HG03558 (cell line): ENCODE measurements around the gene GPER1.

Experiments used
- ATAC-seq: cut with Tn5 transposase; IDR thresholded peaks from one replicate; pipeline ENCODE4 v1.9.1; 2021; ENCODE audit warnings: moderate number of reproducible peaks; ENCODE audit not compliant: unreplicated experiment; ENCODE audit errors: extremely low read depth

The GPER1 gene

DNA sequence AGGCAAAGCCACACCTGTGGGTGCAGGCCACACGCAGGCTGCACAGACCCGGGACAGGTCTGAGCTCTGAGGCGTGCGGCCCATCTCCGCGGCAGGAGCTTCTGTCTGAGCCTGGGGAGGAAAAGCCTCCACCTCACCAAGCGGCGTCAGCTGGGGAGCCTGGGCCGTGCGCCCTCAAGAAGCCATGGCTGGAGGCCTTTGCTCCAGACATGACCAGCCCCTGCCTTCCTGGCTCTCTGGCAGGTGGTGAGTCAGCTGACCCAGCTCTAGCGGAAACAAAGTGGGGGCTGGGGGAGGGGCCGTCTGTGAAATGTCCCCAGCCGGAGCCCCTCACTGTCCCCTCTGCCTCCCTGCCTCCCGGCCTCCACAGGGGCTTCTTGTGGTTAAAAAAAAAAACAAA is 12.5 kb downstream of the GPER1 start:
- no peak for ATAC-seq

DNA sequence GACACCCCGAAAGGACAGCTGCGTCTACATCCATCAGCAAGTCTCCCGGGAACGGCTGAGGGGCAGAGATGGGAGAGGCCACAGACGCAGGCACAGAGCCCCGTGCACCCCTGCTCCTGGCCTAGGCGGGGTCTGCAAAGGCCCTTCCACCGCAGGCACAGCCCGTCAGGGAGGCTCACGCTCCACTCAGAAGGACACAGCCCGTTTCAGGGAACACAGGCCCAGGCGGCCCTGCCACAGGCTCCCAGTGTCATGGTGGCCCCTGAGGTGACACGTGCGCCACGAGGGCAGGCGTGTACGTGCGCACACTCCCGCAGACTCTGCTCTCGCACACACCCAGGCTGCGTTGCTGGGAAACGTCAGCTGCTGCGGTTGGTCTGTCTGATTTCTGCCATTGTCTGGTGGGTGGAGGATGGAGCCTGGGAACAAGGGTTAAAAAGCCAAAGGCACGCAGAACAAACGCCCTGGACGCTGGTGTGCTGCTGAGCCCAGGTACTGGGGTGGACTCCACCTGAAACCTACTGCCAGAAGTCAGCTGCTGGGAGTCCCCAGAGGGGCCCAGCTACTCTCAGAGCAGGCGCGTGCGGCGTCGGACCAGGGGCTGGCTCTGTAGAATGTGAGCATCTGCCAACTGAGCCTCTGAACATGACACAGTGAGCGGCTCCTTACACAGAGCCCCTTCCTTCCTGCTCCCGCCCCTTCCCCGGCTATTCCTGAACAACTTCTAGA is 13.1 kb downstream of the GPER1 start:
- ATAC-seq, result no peak

GRCh38 chr7:1101563-1102431 is 13.9 kb downstream of the GPER1 start:
- no peak for ATAC-seq

DNA sequence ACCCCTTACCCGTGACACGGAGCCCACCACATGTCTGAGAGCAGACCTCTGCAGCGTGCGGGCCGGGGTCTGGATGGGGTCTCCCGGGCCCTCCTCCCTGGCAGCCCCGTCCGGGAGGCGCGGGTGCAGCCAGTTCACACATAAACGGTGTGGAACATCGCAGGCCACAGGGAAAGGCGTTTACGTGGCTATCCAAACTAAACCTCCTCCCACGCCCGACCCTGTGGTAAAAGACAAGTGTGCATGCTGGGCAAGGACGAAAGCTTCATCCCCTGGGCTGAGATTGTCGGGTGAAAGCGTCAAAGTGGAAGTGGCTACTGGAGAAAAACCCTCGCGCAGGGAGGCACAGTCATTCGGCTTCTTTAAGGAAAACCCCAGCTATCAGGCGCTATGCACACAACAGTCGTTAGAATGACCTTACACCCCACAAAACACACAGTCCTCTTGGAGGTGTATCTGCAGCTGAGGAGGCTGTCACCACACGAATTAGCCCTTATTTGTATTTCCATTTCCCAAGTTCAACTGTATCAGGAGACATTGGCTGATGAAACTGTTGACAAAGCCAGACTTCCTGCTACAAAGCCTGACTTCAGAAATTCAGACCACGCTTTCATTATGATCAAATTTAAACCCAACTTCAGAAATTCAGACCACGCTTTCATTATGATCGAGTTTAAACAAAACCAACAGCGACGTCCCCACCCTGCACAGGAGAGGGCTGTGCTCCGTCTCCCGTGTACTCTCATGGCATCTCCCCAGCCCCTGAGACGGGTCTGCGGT is 15.3 kb downstream of the GPER1 start:
- ATAC-seq, result no peak

GRCh38 chr7:1103789-1104515 is 16.0 kb downstream of the GPER1 start:
- ATAC-seq, result no peak

DNA sequence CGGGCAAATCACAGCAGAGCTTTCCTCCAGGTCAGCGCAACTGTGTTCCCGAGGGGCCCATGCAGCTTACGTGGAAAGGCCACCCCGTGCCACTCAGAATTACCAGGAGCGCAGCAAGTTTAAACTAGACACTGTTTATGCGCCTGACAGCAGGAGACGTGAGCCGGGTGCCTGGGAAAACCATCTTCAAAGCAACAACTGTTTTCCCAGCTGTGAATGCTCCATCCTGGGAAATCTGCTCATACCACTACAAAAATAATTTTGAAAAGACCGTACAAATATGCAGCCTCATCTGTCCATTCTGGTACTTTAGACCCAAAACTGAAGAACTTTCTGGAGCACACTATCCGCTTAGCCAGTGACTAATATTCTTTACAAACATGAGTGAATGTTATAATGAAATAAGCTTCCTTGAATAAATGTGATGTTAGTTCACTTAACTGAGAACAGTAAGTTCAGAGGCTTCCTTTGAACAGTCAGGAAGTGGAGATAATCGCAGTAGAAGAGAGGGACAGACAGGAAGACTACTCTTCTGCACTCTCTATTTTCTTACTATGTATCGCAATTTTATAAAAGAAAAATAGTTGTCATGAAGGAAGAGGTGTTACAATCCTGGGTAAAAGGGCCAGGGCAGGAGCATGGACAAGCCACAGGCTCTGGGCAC is 16.7 kb downstream of the GPER1 start:
- no peak for ATAC-seq

- ATAC-seq, result peak; percentile 52
Observed at GRCh38 chr7:1105189-1105588, 17.3 kb downstream of the GPER1 start.

- no peak for ATAC-seq
Observed at GRCh38 chr7:1106063-1106792, 18.3 kb downstream of the GPER1 start.

DNA sequence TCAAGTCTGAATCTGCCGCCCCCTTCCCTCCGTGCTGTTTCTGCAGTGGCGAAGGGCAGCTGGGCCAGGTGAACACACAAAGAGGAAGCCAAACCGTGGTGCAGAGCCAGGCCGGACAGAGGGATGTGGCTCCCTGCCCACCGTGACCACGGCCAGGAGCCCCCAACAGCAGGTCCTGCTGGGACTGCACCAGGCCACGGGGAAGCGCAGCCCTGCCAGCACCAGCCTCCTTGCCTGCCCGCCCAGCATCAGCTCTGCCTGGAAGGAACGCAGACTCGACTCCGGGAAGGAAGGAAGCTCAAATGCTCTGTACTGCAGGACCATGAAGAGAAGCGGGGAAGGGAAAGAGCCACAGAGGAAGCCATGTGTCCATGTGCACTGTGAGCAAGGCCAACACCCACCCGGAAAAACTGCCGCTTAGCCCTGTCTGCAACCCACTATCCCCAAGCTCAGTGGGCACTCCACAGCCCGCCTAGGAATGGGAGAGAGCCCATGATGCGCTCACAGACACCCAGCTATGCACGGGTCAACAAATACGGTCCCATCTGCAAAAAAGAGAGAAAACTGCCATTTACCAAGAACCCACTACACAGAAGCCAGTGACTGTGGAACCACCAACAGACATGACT is 19.0 kb downstream of the GPER1 start:
- ATAC-seq, result no peak

DNA sequence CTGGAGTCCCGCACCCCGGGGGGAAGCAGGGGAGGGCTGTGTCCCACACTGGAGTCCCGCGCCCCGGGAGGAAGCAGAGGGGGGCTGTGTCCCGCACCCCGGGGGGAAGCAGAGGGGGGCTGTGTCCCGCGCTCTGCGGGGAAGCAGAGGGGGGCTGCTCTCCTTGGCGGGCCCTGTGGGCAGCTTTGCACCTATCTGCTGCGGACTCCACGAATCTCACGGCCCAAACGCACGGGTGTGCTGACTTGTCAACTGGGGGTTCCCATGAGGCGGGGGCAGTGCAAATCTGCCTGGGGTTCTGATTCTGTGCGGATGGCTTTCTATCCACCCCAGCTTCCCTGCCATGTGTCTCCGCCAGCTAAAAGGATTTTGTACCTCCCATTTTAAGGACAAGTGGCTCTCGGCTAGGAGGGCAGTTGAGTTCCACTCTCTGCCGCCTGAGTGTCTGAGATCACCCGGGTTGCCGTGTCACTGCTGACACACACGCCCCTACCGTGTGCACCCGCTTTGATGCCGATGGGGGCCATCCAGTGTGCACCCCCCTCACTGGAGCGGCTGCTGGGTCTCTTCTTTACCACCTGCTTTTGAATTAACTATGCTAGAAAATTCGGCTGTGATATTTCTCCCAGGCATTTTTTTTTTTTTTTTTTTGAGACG is 20.5 kb downstream of the GPER1 start:
- ATAC-seq, result no peak

GRCh38 chr7:1109581-1110310 is 21.8 kb downstream of the GPER1 start:
- no peak for ATAC-seq

- ATAC-seq, result no peak
Observed at GRCh38 chr7:1110358-1110757, 22.4 kb downstream of the GPER1 start.

- no peak for ATAC-seq
Observed at GRCh38 chr7:1111156-1111555, 23.2 kb downstream of the GPER1 start.

DNA sequence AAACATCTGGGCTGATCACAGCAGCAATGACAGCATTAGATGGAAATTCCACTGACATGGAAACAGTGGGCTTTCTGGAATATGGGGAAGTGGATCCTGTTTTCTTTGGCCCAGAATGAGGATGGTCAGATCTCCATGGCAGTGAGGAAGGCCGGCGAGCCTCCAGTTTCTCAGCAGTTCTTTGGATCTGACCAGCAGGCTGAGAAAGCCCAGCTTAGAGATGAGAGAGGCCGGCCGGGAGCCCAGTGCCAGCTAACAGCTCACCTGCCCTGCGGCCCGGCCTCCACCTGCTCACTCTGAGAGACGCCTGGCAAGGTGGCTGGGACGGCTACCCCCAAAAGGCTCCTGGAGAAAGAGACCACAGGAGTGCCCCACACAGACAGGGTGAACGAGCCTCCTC is 24.2 kb downstream of the GPER1 start:
- ATAC-seq, result no peak

DNA sequence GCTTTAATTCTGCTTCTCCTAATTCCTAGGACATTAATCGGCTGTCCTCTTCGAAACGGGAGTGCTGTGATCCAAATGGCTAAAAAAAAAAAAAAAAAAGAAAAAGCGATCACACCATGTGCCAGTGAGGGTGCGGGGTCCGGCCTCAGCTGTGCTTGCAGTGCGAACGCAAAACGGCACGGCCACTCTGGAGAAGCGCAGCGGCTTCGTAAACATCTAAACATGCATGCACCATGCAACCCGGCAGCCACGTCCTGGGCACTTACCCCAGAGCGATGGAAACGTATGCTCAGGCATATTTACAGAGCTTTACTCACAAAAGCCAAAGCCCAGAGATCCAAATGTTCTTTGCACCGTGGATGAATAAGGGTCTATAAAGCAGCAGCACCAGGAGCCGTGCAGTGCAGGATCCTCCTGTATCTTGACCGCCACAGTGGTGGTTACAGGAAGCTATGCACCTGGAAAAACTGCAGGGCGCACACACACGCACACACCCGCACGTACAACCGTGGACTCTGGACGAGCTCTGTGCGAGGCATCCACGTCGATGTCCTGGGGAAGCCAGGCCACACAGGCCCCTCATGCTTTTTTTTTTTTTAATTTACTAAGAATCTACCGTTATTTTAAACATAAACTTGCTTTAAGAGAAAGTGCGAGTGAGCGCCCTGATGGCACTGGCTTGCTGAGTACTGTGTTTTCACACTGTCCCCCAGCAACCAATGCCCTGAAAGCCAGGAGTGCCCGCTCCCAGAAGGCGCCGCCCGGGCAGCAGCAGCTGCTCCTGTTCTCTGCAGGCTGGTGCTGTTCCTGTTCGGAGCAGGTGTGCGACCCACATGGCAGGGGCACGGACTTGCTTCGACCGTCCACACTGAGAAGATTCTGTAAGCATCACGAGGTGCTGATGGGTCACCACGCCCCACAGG is 25.0 kb downstream of the GPER1 start:
- no peak for ATAC-seq

GRCh38 chr7:1113548-1113885 is 25.6 kb downstream of the GPER1 start:
- no peak for ATAC-seq

- ATAC-seq, result no peak
Observed at GRCh38 chr7:1114088-1114487, 26.2 kb downstream of the GPER1 start.
